ENCODE measurements around the gene TBC1D30.

DNA sequence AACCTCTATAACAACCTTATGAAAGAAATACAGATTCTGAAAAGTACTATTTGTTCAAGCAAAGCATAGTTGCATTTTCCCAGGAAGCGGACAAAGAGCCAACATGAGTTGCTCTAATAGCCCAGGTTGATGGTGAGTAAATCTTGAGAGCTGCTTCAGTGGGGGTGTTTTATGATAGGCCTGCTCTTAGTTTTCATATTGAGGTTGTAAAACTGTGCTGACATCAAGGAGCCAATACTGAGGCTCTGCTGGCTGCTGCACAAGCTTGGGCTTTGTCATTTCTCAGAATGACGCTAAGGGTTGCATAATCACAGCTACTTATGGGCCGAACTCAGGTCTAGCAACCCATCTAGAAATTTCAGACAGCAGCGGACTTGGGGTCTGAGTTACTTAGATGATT is 11.5 kb downstream of the TBC1D30 start:
- TF ChIP-seq, protein P1, sequence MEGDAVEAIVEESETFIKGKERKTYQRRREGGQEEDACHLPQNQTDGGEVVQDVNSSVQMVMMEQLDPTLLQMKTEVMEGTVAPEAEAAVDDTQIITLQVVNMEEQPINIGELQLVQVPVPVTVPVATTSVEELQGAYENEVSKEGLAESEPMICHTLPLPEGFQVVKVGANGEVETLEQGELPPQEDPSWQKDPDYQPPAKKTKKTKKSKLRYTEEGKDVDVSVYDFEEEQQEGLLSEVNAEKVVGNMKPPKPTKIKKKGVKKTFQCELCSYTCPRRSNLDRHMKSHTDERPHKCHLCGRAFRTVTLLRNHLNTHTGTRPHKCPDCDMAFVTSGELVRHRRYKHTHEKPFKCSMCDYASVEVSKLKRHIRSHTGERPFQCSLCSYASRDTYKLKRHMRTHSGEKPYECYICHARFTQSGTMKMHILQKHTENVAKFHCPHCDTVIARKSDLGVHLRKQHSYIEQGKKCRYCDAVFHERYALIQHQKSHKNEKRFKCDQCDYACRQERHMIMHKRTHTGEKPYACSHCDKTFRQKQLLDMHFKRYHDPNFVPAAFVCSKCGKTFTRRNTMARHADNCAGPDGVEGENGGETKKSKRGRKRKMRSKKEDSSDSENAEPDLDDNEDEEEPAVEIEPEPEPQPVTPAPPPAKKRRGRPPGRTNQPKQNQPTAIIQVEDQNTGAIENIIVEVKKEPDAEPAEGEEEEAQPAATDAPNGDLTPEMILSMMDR (IDR thresholded peaks at IDR 0.05): no peak
- no peak for TF ChIP-seq POLR2A (IDR thresholded peaks at IDR 0.05)
